Suprapubic skin (tissue), 3 donors: ENCODE results near the gene HBA1.

Experiments used
- POLR2A ChIP-seq, 2 donors: fragments of 450-650 bp; IDR thresholded peaks; one replicate each; pipeline ENCODE4 v1.6.1; 2017; ENCODE audit warnings: antibody characterized with exemption in 2 of 2, mild to moderate bottlenecking in 2 of 2, moderate library complexity in 2 of 2
- TF ChIP-seq, protein P1 (sequence below), 2 donors: fragments of 200-600 bp in 1 of 2; fragments of 450-650 bp in 1 of 2; sonication (generic) in 1 of 2; IDR thresholded peaks; one replicate each; pipeline ENCODE4 v1.5.1; 2016 to 2019; ENCODE audit warnings: antibody characterized with exemption in 2 of 2, mild to moderate bottlenecking in 1 of 2, moderate library complexity in 1 of 2

DNA sequence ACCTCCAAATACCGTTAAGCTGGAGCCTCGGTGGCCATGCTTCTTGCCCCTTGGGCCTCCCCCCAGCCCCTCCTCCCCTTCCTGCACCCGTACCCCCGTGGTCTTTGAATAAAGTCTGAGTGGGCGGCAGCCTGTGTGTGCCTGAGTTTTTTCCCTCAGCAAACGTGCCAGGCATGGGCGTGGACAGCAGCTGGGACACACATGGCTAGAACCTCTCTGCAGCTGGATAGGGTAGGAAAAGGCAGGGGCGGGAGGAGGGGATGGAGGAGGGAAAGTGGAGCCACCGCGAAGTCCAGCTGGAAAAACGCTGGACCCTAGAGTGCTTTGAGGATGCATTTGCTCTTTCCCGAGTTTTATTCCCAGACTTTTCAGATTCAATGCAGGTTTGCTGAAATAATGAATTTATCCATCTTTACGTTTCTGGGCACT, 928 bp downstream of the HBA1 start:
- TF ChIP-seq, protein P1, sequence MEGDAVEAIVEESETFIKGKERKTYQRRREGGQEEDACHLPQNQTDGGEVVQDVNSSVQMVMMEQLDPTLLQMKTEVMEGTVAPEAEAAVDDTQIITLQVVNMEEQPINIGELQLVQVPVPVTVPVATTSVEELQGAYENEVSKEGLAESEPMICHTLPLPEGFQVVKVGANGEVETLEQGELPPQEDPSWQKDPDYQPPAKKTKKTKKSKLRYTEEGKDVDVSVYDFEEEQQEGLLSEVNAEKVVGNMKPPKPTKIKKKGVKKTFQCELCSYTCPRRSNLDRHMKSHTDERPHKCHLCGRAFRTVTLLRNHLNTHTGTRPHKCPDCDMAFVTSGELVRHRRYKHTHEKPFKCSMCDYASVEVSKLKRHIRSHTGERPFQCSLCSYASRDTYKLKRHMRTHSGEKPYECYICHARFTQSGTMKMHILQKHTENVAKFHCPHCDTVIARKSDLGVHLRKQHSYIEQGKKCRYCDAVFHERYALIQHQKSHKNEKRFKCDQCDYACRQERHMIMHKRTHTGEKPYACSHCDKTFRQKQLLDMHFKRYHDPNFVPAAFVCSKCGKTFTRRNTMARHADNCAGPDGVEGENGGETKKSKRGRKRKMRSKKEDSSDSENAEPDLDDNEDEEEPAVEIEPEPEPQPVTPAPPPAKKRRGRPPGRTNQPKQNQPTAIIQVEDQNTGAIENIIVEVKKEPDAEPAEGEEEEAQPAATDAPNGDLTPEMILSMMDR (IDR thresholded peaks at IDR 0.05), result no peak
- TF ChIP-seq POLR2A (IDR thresholded peaks at IDR 0.05), result no peak
